OCI-LY3 (cell line): ENCODE measurements around the gene ARHGEF28.

ENCODE experiments used
- EZH2phosphoT487 ChIP-seq: fragments of 200-600 bp; shearing (Covaris generic); IDR thresholded peaks from 2 replicates; pipeline ENCODE4 v1.6.1; 2018; ENCODE audit warnings: antibody characterized with exemption, mixed run types, low read depth
- TF ChIP-seq, protein P1 (sequence below): fragments of 200-600, 300-600 bp; sonication (generic); IDR thresholded peaks from 2 replicates; pipeline ENCODE4 v1.5.1; 2014; ENCODE audit warnings: antibody characterized with exemption, low read length, low read depth

DNA sequence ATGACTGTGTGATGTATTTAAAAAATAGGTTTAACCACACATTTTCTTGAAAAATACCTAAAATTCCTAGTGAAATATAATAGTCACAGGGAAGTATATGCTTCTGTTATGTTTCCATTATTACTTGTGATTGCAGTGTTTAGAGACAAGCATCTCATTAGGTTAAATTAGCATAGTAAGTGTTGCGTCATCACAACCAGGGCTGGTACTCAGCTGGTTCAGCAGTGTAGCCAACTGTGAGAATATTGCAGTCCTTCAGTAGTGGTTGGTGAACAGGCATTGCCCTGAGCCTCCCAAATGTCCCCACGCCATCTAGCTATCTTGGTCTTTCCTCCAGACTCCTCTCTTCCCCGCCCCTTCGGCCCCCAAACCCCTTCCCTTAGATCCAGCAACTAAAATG is 261.7 kb downstream of the ARHGEF28 start:
- TF ChIP-seq, protein P1, sequence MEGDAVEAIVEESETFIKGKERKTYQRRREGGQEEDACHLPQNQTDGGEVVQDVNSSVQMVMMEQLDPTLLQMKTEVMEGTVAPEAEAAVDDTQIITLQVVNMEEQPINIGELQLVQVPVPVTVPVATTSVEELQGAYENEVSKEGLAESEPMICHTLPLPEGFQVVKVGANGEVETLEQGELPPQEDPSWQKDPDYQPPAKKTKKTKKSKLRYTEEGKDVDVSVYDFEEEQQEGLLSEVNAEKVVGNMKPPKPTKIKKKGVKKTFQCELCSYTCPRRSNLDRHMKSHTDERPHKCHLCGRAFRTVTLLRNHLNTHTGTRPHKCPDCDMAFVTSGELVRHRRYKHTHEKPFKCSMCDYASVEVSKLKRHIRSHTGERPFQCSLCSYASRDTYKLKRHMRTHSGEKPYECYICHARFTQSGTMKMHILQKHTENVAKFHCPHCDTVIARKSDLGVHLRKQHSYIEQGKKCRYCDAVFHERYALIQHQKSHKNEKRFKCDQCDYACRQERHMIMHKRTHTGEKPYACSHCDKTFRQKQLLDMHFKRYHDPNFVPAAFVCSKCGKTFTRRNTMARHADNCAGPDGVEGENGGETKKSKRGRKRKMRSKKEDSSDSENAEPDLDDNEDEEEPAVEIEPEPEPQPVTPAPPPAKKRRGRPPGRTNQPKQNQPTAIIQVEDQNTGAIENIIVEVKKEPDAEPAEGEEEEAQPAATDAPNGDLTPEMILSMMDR, result no peak
- no peak for TF ChIP-seq EZH2phosphoT487
